ENCODE measurements around the gene RFPL2.
"Not testable (repeated sequence)": the region's sequence is repeated elsewhere in the genome, so short reads cannot be mapped to it uniquely, and the experiment has no call there.

RFPL2 gene

DNA sequence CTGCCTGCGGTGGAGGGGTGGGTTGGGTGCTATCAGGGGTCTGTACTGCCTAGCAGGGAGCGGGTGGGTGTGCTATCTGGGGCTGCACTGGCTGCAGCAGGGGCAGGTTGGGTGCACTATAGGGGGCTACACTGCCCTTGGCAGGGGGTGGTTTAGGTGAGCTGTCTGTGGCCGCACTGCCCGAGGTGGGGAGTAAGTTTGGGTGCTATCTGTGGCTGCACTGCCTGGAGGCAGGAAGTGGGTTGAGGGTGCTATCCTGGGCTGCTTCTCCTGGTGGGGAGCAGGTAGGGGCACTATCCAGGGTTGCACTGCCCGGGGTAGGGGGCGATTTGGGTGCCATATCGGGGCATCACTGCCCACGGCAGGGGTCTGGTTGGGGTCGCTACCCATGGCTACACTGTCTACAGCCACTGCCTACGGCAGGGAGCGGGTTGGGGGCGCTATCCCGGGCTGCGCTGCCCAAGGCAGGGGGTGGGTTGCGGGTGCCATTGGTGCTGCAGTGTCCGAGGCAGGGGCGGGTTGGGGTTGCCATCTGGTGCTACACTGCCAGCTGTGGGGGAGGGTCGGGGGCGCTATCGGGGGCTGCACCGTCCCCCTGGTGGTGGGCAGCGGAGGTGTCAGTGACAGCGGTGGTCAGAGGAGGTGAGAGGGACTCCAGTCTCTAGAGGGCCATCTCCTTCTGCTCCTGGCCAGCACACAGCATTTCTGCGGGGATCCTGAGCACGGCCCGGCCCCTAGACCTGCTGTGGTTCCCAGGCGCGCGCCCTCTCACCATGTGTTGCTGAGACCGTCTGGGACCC lies 1.3 kb upstream of the RFPL2 start:
- no peak for DNase-seq (ENCODE audit: low spot score)

GRCh38 chr22:32204040-32204855 lies 625 bp downstream of the RFPL2 start:
- DNase-seq (ENCODE audit: low spot score), result peak; percentile 25

DNA sequence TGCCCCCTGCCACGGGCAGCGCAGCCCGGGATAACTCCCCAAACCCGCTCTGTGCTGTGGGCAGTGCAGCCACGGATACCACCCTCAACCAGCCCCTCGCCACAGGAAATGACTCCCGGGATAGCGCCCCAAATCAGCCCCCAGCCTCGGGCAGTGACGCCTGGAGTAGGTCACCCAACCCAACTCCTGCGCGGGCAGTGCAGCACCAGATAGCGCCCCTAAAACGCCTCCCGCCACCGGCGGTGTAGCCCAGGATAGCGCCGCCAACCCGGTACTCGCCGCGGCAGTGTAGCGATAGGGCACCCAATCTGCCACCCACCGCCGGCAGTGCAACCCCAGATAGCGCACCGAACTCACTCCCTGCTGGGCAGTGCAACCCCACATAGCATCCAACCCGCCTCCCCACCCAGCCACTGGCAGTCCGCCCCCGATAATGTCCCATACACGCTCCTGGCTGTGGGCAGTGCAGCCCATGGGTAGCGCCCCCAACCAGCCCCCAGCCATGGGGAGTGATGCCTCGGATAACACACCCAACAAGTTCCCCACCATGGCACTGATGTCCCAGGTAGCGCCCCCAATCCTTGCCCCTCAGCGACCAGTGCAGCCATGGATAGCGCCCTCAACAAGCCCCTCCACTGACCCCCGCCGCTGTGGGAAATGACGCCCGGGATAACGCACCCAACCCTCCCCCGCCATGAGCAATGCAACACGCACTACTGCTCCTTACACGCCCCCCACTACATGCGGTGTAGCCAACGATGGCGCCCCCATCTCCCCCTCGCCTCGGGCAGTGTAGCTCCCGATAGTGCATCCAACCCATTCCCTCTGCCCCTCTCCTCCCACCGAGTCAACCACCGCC lies 1.5 kb downstream of the RFPL2 start:
- peak; percentile 53 for DNase-seq (ENCODE audit: low spot score)

DNA sequence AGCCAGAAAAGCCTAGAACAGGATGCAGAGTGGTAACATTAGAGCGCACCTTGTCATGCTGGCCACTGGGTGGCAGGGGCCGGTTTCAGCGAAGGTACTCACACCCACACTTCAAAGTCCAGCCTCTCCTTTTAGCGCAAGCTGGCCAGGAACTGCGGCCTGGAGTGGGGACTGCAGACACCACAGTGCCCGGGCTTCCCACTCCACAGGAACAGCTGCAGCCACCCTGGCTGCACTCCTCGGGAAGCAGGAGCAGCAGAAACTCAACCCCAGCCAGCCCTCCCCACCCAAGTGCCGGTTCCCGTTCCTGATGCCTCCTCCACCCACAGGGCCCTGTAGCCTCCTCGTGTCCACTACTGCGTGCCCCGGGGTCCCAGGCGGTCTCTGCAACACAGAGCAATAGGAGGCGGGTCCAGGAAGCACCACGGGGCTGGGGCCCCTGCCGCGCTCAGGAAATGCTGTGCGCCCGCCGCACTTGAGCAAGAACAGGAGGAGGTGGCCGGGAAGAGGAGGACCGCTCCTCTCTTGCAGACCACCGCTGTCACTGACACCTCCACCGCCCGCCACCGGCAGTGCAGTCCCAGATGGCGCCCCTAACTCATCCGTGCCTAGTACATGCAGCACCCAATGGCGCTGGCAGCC lies 2.2 kb downstream of the RFPL2 start:
- DNase-seq (ENCODE audit: low spot score), result peak; percentile 30

GRCh38 chr22:32202161-32202538 lies 2.7 kb downstream of the RFPL2 start:
- no peak for DNase-seq (ENCODE audit: low spot score)

DNA sequence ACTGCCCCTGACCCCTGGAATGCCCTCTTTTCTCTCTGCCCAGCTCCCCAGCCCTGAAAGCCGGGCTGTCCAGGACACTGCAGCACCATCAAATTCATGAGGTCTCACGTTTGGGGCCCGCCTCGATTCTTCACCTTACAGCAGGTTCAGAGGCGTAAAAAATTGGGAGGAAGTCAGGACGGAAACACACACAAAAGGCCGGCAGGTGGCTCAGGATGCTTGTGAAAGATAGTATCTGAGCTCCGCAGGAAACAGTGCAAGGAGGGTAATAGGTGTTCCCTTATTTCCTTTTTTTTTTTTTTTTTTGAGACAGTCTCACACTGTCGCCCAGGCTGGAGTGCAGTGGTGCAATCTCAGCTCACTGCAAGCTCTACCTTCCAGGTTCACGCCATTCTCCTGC lies 4.1 kb downstream of the RFPL2 start:
- DNase-seq (ENCODE audit: low spot score), result no peak

GRCh38 chr22:32199961-32200360 lies 4.9 kb downstream of the RFPL2 start:
- DNase-seq (ENCODE audit: low spot score), result no peak

DNA sequence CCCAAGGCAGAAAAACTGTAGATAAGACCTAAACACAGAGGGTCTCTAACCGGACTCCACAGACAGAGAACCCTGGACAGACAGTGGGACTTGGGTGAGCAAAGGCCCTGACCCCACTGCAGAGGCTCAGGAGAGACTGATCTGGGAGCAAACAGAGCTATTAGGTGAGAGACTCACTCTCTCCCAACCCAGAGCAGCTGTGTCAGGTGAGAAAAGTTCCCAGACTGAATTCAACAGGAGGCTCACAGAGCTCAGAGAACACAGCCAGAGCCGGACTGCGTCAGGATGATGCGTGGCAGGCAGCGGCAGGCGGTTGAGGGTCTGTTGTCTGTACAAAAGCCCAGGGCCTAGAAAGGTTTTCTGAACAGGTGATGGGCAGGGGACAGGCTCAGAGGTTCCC lies 5.5 kb downstream of the RFPL2 start:
- DNase-seq (ENCODE audit: low spot score), result no peak

DNA sequence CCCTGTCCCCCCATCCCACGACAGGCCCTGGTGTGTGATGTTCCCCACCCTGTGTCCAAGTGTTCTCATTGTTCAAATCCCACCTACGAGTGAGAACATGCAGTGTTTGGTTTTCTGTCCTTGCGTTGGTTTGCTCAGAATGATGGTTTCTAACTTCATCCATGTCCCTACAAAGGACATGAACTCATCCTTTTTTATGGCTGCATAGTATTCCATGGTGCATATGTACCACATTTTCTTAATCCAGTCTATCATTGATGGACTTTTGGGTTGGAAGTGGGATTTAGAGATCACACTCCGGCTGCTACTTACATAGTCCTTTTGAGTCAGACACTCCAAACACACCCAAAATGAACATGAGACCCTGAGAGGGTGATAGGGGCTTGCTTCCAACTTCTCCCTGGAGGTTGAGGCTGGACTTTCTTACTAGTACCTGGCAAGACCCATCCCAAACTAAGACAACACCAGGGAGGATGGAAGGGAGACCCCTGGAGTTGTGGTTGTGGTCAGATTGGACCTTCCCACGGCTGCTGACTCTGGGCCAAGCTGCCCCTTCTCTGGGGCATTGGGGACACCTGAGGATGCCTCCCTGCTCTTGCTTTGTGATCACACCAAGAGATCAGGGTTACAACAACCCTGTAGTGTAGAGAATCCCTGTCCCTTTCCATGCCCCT lies 7.2 kb downstream of the RFPL2 start:
- DNase-seq (ENCODE audit: low spot score), result not testable (repeated sequence)

DNA sequence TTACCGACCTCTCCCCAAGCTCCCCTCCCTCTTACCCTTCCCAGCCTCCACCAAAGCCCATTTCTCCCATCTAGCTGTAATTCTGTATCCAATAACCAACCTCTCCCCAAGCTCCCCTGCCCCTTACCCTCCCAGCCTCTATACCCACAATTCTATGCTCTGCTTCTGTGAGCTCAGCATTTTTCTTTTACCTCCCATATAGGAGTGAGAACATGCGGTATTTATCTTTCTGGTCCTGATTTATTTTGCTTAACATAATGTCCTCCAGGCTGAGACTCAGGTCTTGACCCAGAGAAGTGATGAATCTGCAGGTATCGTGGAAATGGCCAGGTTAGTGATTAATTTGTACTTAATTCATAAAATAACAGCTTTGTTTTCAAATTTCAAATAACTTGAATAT lies 9.0 kb downstream of the RFPL2 start:
- not testable (repeated sequence) for DNase-seq (ENCODE audit: low spot score)

DNA sequence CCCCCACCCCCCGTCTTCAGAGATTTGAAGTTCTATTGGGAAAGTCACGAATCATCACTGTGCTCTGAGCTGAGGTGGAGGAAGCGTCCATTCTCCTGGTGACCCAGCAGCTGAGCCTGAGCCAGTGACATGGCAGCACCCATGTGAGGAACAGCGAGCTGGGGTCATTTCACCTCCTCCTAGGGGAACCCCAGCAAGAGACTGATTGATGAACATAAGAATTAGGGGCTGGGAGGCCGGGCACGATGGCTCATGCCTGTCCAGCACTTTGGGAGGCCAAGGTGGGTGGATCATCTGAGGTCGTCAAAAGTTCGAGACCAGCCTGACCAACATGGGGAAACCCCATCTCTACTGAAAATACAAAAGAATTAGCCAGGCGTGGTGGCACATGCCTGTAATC lies 11.5 kb downstream of the RFPL2 start:
- DNase-seq (ENCODE audit: low spot score), result not testable (repeated sequence)

DNA sequence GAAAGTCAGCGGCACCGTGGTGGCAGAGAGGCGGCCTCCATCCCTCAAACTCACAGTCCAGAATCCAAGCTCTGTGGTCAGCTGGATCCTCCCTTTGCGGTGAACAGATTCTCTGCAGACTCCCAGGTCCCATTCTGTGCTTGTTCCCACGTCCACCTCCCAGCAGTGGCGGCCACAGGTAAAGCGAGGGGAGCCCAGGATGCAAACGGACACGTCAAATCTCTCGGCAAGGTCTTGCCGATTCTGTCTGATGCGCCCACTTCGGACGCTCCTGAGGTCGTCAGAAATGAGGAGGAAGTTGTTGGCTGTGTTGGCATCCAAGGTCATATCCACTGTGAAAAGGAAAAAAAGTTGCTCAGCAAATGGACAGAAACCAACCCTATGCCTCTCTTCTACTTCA lies 13.9 kb downstream of the RFPL2 start:
- DNase-seq (ENCODE audit: low spot score), result not testable (repeated sequence)

DNA sequence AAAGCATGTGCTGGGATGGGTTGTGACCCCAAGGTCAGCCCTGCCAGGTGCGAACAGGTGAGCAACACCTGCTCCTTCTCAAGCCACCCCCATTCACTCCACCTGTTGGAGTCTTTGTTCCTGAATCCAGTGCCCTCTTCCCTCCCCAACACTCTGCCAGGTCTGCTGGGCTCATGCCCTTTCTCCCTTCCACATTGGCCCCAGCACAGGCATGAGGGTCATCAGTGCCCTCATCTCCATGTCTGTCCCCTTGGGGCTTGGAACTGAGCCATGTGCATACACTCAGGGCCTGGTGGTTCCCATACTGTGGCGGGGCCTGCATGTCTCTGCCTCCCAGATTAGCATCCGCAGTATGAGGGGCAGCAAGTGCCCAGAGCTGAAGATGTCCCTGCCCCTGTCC lies 19.1 kb downstream of the RFPL2 start:
- DNase-seq (ENCODE audit: low spot score), result no peak

DNA sequence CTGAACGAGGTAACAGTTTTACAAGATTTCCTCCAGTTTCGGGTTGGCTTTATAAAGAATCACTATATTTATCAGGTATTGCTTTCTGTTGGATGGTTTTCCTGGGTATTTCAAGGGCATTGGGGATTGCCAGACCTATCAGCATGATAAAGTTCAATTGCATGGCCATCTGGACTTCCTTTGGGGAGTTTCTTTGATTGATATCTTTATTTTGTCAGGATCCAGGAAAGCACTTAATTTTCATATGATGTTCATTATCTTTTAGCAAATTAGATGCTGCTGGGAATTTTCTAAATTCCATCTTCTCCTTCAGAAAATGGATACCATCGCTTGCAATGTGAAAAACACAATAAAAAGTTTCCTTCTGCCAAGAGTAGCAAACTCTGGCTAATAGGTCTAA lies 21.2 kb downstream of the RFPL2 start:
- DNase-seq (ENCODE audit: low spot score), result no peak

GRCh38 chr22:32181043-32181442 lies 23.8 kb downstream of the RFPL2 start:
- DNase-seq (ENCODE audit: low spot score), result no peak

DNA sequence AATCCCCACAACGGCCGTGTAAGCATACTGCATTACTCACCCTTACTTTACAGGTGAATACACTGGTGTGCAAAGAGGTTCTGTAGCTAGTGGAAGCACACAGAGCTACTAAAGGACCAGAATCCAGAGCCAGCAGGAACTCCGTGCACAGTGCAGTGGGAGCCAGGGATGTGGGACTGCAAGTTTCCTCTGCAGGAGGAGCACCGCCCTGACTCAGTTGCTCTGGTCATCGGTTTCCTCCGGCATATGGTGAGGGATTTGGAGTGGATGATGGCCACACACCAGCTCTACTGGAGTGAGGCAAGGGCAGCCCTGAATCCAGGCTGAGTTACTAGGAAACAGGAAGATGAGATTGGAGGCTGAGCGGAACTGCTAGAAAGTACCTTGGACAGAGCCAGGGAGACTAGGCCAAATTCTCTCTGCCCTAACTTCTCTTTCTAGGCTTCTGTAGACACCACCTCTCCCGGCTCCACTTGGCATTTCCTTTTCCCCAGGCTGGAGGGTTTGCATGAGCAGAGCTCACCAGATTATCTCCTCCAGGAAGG lies 27.6 kb downstream of the RFPL2 start:
- DNase-seq (ENCODE audit: low spot score), result no peak

DNA sequence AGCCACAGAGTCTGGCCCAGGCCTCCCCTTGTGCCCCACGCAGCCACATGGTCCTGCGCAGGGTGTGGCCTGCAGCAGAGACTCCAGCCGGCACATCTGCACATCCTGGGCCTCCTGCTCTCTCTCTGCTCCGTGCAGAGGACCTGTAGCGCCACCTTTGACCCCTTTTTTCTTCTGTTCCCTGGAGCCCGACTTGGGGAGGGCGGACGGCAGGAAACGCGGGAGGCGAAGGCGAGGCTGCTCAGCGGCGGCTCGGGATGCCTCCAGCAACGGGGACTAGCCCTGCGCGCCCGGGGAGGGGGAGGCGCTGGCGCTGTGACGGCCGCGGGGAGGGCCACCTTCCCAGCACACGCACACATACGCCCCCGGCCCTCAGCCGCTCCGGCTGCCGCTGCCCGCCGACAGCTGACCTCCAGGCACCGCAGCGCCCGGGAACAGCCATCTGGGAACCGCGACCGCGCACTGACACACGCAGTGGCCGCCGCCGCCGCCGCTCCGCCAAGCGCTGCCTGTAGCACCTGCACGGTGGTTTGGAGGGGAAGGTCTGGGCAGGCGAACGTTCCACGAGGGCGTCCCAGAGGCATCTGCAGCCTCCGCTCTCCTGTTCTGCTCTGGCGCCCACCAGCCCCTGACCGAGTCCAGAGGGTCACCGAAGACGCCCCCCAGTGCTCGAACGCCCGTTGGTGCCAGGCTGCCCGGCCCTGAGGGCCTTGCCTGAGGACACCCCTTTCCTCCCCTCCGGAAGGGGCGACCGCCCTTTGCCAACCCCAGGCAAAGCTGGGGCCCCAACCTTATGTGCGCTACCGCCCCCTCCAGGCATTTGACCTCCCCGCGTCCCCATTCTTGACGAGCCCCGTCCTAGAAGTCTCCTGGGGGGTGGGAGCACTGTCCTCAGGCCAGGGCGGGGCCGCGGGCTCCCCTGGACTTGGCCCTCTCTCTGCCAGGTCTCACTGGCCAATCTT lies 28.9 kb downstream of the RFPL2 start:
- DNase-seq (ENCODE audit: low spot score), result no peak

DNA sequence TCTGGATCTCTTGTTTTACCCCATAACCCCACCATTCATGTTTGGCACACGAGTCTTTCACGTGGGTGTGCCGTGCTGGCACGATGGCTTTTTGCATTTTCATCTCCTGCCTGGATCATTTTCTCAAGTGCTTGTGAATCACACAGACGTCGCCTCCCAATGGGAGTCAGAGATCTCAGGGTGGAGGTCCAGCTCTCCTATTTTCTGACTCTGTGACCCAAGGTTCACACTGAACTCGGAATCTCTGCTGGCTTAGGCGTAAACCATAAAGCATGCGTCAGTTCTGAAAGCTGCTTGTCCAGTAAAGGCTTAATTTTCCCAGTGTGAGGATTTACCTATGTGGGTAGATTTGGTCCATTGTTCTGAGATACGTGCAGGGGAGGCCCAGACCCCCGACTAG lies 29.8 kb downstream of the RFPL2 start:
- DNase-seq (ENCODE audit: low spot score), result no peak

DNA sequence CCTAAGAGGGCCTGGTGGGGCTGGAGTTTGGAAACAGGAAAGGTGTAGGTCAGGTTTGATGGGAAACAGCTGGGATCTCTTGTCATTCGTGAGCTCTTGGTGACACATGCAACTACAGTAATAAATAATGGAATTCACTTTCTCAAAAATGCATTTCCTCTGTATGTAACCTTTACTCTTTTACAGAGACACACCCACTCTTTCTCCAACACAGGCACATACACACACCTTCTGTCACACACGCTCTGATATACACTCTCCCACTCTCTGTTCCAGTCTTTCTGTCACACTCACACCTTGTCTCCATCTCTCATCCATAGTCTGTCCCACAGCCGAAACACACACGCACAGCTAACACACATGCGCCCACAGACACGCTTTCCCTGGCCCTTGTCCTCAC lies 39.2 kb downstream of the RFPL2 start:
- no peak for DNase-seq (ENCODE audit: low spot score)
